T-helper 2 cell treated with Interferon-gamma antibody and Interleukin-4, amounts not matched to agents 100 ng/mL and 5 ng/mL, for 36 hours (primary cell): Measurements from ENCODE around the gene ANKRD44. TPM values are rescaled to one million over a fixed set of nuclear protein-coding genes. Genes with fewer than 3 reads are reported as not detected.
"Not testable (repeated sequence)": the region's sequence is repeated elsewhere in the genome, so short reads cannot be mapped to it uniquely, and the experiment has no call there.

ENCODE experiments used
- intact Hi-C: fragments of 100-400 bp; cut with micrococcal nuclease; formaldehyde crosslinking; loops from one replicate; pipeline ENCODE4 v1.15.1; 2023
- total RNA-seq: library from RNA; stranded (reverse); gene quantifications from 2 replicates; pipeline ENCODE4 v1.2.3, GENCODE V29; 2022

The ANKRD44 gene
- total RNA-seq, 1 donor from 2014 or later, result 214 TPM

DNA sequence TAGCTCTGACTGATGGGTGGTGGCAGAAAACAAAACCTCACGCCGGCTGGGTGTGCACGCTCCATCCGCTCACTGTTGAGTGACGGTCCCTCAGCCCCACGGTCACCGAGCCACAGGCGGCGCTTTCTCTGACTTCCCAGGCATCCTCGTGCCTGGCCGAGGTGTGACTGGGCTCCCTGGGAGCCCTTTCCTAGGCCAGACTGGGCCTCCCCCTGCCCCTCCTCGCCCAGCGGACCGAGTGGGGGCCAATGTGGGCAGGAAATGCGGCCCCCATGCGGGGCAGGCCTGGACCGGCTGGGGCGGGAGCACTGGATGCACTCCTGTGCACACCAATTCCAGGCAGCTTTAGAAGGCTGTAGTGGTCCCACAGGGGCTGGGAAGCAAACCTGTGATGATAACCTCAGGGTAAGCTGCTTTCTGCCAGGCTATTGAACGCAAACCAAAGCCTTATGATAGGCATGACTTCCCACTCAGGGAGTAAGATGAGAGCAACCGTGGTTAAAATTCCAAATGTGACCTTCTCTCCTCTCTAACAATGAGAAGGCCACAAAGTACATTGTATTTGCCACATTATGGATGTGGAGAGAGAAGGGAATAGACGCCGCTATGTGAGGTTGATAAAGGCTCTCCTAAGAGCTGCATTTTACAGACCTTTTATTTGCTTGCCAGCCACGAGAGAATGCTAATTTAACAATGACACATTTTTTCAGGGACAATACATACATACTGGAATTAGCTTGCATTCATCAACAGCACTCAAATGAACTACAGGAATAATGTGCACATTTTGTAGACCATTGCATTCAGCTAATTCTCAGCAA is 300.2 kb downstream of the ANKRD44 start:
- intact Hi-C loops, result no loop called here

DNA sequence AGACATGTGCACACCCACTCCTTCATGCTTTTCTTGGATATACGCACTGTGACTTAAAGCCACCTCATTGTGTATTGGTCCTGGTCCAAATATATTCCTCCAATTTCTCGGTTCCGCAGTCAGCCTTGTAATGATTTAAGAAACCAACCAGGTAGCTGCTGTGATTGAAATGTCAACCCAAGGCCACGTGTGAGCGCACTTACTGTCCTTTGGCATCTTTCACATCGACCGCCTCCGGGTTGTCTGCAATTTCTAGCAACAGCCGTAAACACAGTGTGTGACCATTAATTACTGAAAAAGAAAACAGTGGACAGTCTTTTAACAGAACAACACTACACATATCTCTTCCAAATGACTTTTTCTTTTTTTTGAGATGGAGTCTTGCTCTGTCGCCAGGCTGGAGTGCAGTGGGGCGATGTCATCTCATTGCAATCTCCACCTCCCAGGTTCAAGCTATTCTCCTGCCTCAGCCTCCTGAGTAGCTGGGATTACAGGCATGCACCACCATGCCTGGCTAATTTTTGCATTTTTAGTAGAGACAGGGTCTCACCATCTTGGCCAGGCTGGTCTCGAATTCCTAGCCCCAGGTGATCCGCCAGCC is 301.7 kb downstream of the ANKRD44 start:
- intact Hi-C loops, result not testable (repeated sequence)

DNA sequence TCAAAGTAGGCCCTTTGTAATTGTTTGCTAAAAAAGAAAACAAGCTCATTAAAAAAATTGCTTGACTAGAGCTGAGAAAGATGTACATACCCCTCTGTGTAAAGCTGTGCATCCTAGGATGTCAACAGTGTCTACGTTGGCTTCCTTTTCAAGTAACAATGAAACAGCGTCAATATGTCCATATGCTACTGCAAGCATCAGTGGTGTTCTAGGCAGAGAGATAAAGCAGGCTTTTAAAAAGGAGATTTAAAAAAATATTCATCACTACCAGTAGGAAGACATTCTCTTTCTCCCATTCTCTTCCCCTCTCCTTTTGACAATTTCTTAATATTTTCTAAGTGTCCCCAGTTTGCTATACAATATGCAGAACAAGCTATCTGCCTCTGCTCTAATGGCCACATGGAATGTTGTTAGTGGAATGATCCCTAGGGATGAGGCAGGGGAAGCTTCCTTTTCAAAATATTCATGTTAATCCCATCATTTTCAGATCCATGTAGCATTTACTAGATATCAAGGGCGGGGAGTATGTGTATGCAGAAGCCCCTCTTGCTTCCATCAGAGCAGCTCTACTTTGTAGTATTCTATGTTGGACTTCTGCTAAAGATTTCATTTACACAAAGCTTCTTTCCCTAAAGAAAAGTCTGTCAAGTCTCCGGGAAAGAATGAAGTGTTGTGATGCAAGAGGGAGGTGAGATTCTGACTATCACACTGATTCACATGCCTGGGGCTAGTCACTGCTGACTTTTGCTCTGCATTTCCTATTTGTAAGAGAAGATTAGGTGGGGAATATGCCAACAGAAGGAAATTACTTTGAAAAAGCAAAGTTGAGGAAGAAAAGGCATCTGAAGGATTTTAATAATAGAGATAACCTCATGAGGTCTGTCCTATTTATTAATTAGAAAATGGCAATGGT is 302.6 kb downstream of the ANKRD44 start:
- intact Hi-C loops, result no loop called here

DNA sequence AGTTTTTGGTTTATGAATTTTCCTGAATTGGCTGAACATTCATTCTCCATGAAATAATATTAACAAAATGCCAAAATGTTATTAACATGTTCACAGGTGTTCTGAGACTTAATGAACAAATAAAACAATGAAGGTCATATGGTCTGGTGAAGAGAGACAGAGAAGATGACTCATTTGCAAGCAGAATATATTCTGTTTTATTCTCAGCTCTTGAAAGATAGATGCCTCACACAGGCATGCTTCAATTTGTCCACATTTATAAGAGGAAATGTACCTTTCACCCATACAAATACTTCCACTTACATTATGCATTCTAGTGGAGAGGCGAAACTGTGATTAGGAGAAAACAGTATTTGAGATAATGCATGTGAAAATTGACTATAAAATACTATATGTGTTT is 308.7 kb downstream of the ANKRD44 start:
- intact Hi-C loops, result no loop called here

DNA sequence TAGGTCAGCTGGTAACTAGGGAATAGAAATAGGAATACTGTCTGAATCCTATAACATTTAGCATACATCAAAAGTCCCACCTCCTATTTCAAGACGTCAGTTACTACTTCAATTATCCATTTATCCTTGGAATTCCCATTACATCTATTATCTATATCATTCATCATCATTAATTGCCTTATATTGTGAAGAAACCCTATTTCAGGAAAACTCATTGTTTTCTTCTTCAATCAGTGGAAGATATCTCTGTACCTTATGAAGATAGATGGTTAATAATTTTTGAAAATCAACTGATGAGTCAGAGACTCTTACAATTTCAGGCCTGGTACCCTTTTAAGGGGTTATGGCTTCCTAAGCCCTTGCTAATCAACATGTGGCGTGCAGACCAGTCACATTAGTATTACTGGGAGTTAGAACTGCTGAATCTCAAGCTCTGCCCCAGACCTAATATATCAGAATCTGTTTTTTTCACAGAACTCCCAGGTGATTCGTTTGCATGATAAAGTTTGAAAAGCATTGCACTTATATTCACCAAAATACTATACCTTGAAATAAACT is 314.7 kb downstream of the ANKRD44 start:
- intact Hi-C loops, result no loop called here

DNA sequence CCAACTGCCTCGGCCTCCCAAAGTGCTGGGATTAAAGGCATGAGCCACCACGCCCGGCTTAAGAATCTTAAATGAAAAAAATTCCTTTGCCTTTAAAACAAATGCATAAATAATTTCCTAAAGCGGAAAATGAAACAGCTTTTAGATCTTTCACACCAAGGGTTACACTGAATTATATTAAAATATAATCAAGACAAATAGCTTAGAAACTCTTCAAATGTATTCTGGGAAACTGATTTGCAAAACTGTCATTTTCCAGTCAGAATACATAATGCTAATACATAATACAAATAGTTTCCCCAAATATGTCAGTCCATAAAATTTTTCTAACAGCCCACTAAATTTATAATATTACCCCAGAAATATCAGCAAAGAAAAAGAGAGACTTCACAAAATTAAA is 315.8 kb downstream of the ANKRD44 start:
- intact Hi-C loops, result no loop called here

DNA sequence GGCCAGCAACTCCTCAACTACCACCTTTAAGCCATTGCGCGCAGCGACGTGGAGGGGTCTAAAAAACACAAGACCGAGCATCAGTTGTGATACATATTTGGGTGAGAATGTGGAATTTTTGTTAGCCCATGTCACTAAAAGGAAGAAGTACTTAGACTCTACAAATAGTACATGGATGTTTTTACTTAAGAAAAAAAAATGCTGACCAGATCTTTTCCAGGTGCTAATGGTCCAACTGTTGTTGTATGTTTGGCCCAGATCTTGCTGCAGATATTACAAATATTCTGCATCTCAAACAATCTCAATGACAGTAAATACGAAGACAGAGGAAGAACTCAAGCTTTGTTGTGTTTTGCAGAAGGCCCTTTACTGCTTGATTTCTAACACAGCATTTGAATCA is 317.0 kb downstream of the ANKRD44 start:
- intact Hi-C loops, result no loop called here

DNA sequence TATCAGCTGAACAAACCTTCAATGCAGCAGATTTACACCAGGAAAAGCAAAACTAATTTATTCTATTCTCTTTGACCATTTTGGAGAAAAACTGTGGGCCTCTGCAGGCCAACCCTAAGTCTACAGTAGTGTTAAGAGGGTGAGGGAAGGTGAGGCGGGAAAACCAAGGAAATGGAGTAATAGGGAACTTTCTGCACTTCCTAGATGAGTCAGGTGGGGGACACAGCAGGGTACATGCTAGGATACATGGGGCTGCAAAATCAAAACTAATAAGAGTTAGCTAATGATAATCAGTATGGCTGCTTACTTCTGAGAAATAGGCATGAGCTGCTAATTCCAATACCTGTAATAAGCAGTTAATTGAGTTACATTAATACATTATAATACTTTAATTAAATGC is 318.1 kb downstream of the ANKRD44 start:
- intact Hi-C loops, result no loop called here

DNA sequence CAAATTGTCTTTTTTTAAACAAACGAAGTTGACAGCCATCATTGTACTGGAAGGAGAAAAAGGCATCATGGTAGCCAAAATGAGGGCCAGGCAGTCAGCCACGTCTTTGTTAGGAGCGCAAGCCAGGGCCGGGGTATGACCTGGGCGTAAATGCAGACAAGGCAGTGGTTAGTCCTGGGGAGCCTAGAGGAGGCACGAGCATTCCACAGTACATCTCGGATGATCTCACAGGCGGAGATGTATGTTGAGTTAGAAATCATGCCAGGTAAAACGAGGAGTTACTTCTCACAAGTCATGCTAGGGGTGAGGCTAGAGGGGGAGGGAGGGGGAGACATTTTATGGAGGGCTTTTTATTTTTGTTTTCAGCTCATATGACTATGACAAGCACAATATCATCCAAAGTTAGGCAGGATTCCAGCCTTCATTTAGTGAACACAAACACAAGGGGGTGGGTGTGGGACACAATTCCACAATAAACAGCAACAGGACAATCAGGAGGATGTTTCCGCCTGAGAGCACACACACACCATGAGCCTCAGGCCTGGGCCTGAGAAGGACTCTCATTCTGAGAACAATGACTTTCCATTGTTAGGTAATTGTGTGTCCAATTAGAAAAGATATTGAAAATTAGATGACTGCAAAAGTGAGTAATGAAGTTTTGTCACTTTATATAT is 319.7 kb downstream of the ANKRD44 start:
- intact Hi-C loops, result no loop called here

DNA sequence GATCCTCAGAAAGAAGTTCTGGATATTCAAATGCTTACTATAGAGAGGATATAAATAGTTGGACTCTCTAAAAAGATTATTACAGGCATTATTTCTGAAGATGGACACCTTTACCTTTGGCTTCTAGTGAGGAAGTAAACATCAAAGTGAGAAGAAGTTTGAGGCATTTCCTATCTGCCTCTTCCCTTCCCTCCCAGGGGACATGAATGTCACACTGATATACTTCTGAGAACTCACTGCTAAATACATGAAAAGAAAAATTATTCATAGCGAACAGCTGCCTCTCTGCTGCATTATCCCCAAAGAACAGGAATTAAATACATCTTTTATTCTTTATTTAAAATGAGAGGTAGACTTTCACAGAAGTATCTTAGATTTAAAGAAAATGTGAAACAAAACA is 320.5 kb downstream of the ANKRD44 start:
- intact Hi-C loops, result no loop called here

DNA sequence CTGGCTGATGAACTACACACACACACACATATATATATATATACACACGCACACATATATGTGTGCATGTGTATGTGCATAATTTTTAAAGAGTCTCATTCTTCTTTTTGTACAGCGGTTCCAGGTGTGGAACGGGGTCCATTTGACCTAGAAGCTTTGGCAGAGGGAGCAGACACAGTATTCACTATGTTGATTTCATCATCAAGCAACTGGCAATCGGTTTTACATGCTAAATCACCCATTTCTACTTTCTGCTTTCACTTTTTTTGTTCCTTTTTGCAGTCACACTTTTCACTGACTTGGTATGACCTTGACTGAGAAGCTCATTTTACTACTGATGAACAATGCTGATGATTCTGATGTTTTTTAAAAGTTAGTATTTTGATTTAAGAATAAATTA is 321.1 kb downstream of the ANKRD44 start:
- intact Hi-C loops, result no loop called here

DNA sequence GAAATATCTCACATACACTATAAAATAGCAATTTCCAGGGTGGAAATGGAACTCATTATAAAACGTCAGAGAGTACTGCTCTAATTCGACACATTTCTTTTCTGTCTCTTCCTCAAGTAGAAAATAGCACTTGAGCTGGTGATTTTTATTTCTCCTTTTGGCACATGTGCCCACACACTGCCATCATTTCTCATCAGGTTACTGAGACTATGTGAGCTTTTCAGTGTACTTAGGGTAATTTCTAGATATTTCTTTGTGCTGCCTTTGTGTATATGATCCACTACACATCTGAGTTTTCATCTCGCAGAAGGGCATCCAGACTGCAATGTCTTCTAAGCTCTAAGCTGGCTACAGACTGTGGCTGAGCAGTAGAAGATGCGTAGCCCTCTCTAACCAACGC is 321.9 kb downstream of the ANKRD44 start:
- intact Hi-C loops, result loop anchor here (1.0 kb wide), 1 partner anchor 61 kb away; no protein-coding TSS in a partner anchor

DNA sequence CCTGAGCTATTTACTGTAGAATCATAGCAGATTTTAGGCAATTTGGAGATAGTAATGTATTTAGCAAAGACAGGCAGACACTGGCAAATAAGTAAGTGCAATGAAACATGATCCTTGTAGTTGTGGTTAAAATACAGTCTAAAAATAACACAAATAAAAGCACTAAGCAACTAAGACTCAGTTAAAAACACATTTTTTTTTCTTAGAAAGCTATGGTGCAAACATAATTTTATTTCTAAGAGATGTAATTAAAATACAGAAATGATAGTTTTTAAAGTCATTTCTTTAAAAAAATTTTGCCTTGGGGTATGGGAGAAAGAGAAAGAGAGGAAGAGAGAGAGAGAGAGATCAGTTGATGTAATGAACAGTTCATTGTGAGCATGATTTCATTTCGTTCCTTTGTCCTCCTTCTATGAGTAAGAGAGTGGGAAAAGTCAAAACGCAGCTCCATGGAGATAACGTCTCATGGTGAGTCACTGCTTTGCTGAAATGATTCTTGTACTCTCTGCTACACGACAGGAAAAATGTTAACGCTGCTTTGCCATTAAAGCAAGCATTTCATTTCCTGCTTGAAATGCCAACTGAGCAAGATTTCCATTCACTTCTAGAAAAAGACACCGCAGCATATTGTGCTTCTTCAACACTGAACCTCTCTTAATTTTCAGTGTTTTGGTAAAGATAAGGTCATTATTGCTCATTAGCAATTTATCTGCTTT is 322.8 kb downstream of the ANKRD44 start:
- intact Hi-C loops, result loop anchor here (1.0 kb wide), 1 partner anchor 61 kb away; no protein-coding TSS in a partner anchor

DNA sequence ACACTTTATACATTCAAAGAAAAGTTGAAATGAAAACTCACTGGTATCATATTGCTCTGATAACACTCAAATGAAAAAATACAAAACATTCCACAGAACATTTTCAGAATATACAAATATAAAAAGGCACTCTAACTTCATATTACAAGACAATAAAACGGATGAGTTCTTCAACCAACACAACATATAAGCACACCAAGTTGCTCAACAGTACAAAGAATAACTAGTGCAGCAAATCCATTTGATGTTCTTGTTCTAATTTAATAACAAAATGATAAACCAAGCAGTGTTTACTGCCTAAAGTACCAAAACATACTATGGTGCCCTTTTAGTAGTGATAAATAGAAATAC is 323.3 kb downstream of the ANKRD44 start:
- intact Hi-C loops, result no loop called here

DNA sequence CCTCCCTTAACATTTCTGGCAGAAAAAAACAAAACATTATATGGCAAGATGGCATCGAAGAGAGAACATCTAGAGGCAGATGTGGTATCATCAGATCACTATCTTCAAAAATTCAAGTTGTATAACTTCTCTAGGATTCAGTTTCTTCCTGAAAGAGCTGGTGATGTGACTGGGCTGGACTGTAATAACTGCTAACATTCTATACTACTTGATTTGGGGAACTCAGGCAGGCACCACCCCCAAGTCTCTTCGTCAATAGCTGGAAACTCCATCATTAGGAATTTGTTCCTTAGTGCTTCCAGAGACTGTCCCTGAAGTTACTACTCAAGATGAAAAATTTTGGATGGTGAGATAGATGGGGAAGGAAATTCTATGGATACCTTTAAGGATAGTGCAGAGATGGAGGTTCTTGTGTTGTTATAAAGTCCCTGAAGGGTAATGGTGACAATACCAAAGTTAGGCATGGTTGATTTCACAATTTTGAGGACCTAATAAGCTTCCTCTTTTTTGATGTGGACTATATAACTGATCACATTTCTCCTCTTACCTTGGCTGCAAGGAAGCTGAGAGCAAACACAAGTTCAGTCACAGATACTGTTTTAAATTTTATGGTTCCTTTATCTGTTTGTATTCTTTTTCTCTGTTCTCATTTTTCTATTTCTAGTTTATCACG is 324.9 kb downstream of the ANKRD44 start:
- intact Hi-C loops, result no loop called here

DNA sequence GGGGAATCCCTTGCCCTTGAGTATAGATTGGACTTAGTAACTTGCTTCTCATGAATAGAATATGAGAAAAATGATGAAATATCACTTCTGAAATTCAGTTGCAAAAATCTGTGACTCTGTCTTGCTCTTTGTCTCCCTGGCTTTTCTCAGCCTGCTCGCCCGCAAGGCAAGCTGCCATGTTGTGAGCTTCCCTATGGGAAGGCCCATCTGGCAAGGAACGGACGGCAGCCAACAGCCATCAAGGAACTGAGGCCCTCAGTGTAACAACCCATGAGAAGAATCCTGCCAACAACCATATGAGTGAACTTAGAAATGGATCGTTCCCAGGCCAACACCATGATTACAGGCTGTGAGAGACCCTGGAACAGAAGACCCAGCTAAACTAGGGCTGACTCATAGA is 325.7 kb downstream of the ANKRD44 start:
- intact Hi-C loops, result no loop called here

DNA sequence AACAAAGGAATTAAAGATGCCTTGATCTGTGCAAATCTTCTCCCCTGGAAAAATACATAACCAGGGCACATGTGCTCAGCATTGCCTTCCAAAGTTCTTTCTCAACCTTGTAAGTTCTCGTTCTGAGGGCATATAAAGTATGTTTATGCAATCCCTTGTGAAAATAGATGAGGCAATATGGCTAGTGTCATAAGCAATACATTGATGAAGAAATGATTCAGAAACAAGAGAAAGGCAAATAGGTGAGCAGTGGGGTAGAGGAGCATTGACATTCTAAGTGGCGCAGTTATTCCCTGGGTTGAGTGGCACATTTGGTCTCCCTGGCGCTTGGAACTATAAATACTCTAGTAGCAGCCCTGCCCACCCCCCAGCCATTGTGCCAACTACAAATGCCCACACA is 326.6 kb downstream of the ANKRD44 start:
- intact Hi-C loops, result no loop called here

DNA sequence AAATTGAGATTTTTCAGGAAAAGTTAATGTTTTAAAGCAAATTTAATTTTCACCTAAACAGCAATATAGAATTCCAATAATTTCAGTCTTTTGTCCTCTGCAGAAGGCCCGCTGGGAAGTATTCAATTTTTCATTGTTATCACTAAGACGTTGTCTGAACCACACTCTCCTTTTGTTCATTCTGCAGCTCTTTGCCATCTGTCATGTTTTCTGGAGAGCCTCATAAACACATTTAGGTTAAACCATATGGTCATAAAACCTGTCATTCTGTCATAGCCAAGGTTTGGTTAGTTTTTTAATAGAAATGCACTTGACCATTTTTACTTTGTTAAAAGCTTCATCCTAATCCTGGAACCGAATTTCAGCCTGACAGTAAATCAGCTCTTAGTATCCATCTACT is 330.1 kb downstream of the ANKRD44 start:
- intact Hi-C loops, result no loop called here

DNA sequence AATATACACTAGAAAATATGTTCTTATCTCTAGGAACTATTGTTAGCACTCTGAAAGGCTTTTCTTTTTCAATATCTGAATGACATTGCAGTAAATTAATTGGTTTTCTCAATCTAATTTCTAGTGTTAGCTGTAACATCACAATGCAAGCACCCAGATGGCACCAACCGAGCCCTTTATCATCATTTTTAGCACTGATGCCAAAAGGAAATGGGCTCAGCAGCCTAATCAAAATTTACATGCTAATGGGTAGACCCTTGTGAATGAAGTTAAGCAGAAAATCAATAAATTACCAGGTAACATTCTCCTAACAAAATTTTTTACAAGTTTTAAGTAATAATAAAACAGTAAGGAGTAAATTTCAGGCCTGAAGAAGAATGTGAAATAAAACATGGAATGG is 330.6 kb downstream of the ANKRD44 start:
- intact Hi-C loops, result no loop called here

DNA sequence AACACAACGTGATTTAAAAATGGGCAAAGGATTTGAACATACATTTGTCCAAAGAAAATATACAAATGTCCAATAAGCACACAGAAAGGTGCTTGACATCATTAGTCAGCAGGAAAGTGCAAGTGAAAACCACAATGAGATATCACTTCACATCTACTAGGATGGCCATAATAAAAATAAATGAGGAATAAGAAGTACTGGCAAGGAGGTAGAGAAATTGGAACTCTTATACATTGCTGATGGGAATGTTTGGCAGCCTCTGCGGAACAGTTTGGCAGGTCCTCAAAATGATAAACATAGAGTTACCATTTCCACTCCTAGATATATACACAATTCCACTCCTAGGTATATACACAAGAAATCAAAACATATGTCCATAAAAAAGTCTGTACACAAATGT is 333.1 kb downstream of the ANKRD44 start:
- intact Hi-C loops, result no loop called here
